Fibroblast of mammary gland (primary cell): Measurements from ENCODE around the gene PCNP.
"Not testable (repeated sequence)": the region's sequence is repeated elsewhere in the genome, so short reads cannot be mapped to it uniquely, and the experiment has no call there.

Source experiments
- DNase-seq: peaks from one replicate; pipeline ENCODE4 v3.0.0-alpha.2; 2010; ENCODE audit warnings: low read depth
- H3K4me3 ChIP-seq: 2 replicates; pipeline ENCODE4 v1.5.1; 2011; ENCODE audit warnings: low read depth, mild to moderate bottlenecking, low read length, moderate library complexity; ENCODE audit not compliant: control insufficient read depth
- CTCF ChIP-seq: conservative IDR thresholded peaks from 2 replicates; pipeline ENCODE4 v1.5.1; 2011; ENCODE audit warnings: low read depth, low read length, inconsistent platforms; ENCODE audit not compliant: control insufficient read depth, insufficient read depth

PCNP gene

GRCh38 chr3:101532783-101533602, 41.0 kb upstream of the PCNP start:
- no peak overlapping the region for H3K4me3 ChIP-seq
- no peak for DNase-seq
- no peak for TF ChIP-seq CTCF

GRCh38 chr3:101533603-101533968, 40.4 kb upstream of the PCNP start:
- DNase-seq, result no peak
- TF ChIP-seq CTCF, result no peak

GRCh38 chr3:101535221-101535620, 38.8 kb upstream of the PCNP start:
- no peak overlapping the region for H3K4me3 ChIP-seq
- TF ChIP-seq CTCF, result no peak
- DNase-seq, result no peak

More at GRCh38 chr3:101533603-101533968, 40.4 kb upstream of the PCNP start:
- H3K4me3 ChIP-seq, result no peak overlapping the region

- TF ChIP-seq CTCF, result no peak
- no peak overlapping the region for H3K4me3 ChIP-seq
- no peak for DNase-seq
These were observed 37.7 kb upstream of the PCNP start for GRCh38 chr3:101536266-101536665.

- DNase-seq, H3K4me3 ChIP-seq: not testable (repeated sequence)
These were observed 37.0 kb upstream of the PCNP start for GRCh38 chr3:101536955-101537354.

- H3K4me3 ChIP-seq, result no peak overlapping the region
- DNase-seq, result no peak
- no peak for TF ChIP-seq CTCF
These were observed 31.0 kb upstream of the PCNP start for GRCh38 chr3:101542957-101543356.

- H3K4me3 ChIP-seq, result no peak overlapping the region
- TF ChIP-seq CTCF, result no peak
- DNase-seq, result no peak
These were observed 29.7 kb upstream of the PCNP start for GRCh38 chr3:101544161-101544850.
